K562 (cell line): ENCODE measurements around the gene AHI1. TPM values are rescaled to one million over a fixed set of nuclear protein-coding genes. Genes with fewer than 3 reads are reported as not detected.

ENCODE experiments used
- ATAC-seq: fragments of 200-7000 bp; cut with Tn5 transposase; 3 replicates; pipeline ENCODE4 v1.9.1; 2020; ENCODE audit warnings: moderate library complexity
- BruUV-seq: library from RNA; stranded (reverse); fragments of 400-500 nt; replicated peaks from 2 replicates; lab custom pipeline; 2021; lab: Mats Ljungman, UMichigan
- CTCF ChIA-PET: fragments of 300-600 bp; formaldehyde crosslinking; extraction: SDS; loops from one replicate; lab custom pipeline; 2021; ENCODE audit warnings: low intra/inter-chr PET ratio; lab: Yijun Ruan, JAX
- POLR2A ChIA-PET: fragments of 300-600, 350-650 bp; sonication (Branson Sonifier 250); formaldehyde crosslinking; extraction: SDS; loops from one replicate; lab custom pipeline; 2021; ENCODE audit warnings: antibody characterized with exemption, inconsistent platforms; lab: Yijun Ruan, JAX
- DNase-seq, 4 experiments: peaks; one replicate each; pipeline versions ENCODE4 v3.0.0 to v3.0.0-alpha.2; 2011 to 2018; ENCODE audit warnings: low spot score in 3 of 4, mixed read lengths in 3 of 4; ENCODE audit errors: extremely low read depth in 1 of 4
- FAIRE-seq: peaks from 2 replicates; lab custom pipeline; 2011; peaks lifted over from hg19 to GRCh38; lab: Jason Lieb, UNC
- H2AFZ ChIP-seq: 2 replicates; pipeline ENCODE4 v1.6.0; 2011; ENCODE audit warnings: low read depth, low read length, control low read depth, inconsistent platforms
- H3K27ac ChIP-seq: fragments of 200-600 bp; 3 replicates; pipeline ENCODE4 v1.8.0; 2011; ENCODE audit warnings: low read depth, mild to moderate bottlenecking, control low read depth, inconsistent platforms, low read length, moderate library complexity, mixed read lengths; ENCODE audit errors: extremely low read depth
- H3K27me3 ChIP-seq, 2 experiments: fragments of 300-600 bp in 1 of 2; 2 replicates in 1 of 2; 3 replicates in 1 of 2; pipeline versions ENCODE4 v1.6.0 to v1.8.0; 2011; ENCODE audit warnings: inconsistent platforms in 2 of 2, low read length in 2 of 2, mild to moderate bottlenecking in 1 of 2, mixed read lengths in 1 of 2, moderate library complexity in 1 of 2; ENCODE audit not compliant: control insufficient read depth in 2 of 2, insufficient read depth in 2 of 2
- H3K36me3 ChIP-seq: fragments of 300-600 bp; 3 replicates; pipeline ENCODE4 v1.8.0; 2011; ENCODE audit warnings: mild to moderate bottlenecking, low read length, inconsistent platforms; ENCODE audit not compliant: control insufficient read depth, insufficient read depth
- H3K4me1 ChIP-seq, 2 experiments: fragments of 200-600 bp in 1 of 2; replicated peaks in 1 of 2; 2 replicates in 1 of 2; 3 replicates in 1 of 2; pipeline versions ENCODE4 v1.5.1 to v1.8.0; 2011; ENCODE audit warnings: inconsistent platforms in 2 of 2, low read length in 2 of 2, mild to moderate bottlenecking in 1 of 2, mixed read lengths in 1 of 2, moderate library complexity in 1 of 2; ENCODE audit not compliant: control insufficient read depth in 2 of 2, insufficient read depth in 2 of 2
- H3K4me2 ChIP-seq: 2 replicates; pipeline ENCODE4 v1.6.1; 2011; ENCODE audit warnings: low read length, control low read depth, inconsistent platforms, mixed read lengths; ENCODE audit not compliant: insufficient read depth
- H3K4me3 ChIP-seq: fragments of 200-600 bp; sonication (generic), shearing (Covaris generic); 2 replicates; pipeline ENCODE4 v1.5.1; 2016; ENCODE audit warnings: control low read depth, inconsistent platforms
- H3K79me2 ChIP-seq: fragments of 200-600 bp; 3 replicates; pipeline ENCODE4 v1.8.0; 2011; ENCODE audit warnings: low read length, inconsistent platforms; ENCODE audit not compliant: control insufficient read depth, insufficient read depth
- H3K9ac ChIP-seq, 2 experiments: 2 replicates each; pipeline versions ENCODE4 v1.6.0 to v1.6.1; 2011; ENCODE audit warnings: low read depth in 2 of 2, low read length in 2 of 2, control low read depth in 1 of 2, inconsistent platforms in 1 of 2, mild to moderate bottlenecking in 1 of 2, mixed read lengths in 1 of 2; ENCODE audit not compliant: insufficient read depth in 1 of 2
- H3K9me1 ChIP-seq: one replicate; pipeline ENCODE4 v1.6.0; 2011; ENCODE audit warnings: inconsistent platforms, mild to moderate bottlenecking, low read length, moderate library complexity; ENCODE audit not compliant: control insufficient read depth, insufficient read depth
- H3K9me3 ChIP-seq: replicated peaks from 2 replicates; pipeline ENCODE4 v1.5.1; 2011; ENCODE audit warnings: low read depth, low read length, inconsistent platforms; ENCODE audit not compliant: control insufficient read depth, insufficient read depth
- H4K20me1 ChIP-seq: replicated peaks from 2 replicates; pipeline ENCODE4 v1.6.1; 2011; ENCODE audit warnings: low read length, inconsistent platforms, mixed read lengths; ENCODE audit not compliant: control insufficient read depth, insufficient read depth
- LCOR ChIP-seq: sonication (generic); formaldehyde crosslinking; IDR thresholded peaks from 2 replicates; pipeline ENCODE4 v1.8.0; 2022; ENCODE audit warnings: mild to moderate bottlenecking, missing genetic modification reagents
- PHF21A ChIP-seq: fragments of 450-650 bp; IDR thresholded peaks from 2 replicates; pipeline ENCODE4 v1.6.1; 2017; ENCODE audit warnings: low read depth, borderline replicate concordance
- RFX5 ChIP-seq: IDR thresholded peaks from 2 replicates; pipeline ENCODE4 v1.6.1; 2011; ENCODE audit warnings: low read depth, mild to moderate bottlenecking, improper control_type of control experiment, low read length
- TAL1 ChIP-seq: fragments of 450-650 bp; IDR thresholded peaks from 2 replicates; pipeline ENCODE4 v1.6.1; 2016; ENCODE audit warnings: mild to moderate bottlenecking
- TEAD1 ChIP-seq, 2 experiments: fragments of 450-650 bp in 1 of 2; sonication (generic) in 1 of 2; formaldehyde crosslinking; IDR thresholded peaks; 2 replicates each; pipeline versions ENCODE4 v1.4.0 to v1.8.0; 2020 to 2022; ENCODE audit warnings: mild to moderate bottlenecking in 2 of 2, missing genetic modification reagents in 1 of 2
- THAP12 ChIP-seq: fragments of 250-450 bp; sonication (Bioruptor Pico); IDR thresholded peaks from 2 replicates; pipeline ENCODE4 v1.9.0; 2021; ENCODE audit warnings: mild to moderate bottlenecking, inconsistent platforms
- ZBTB7A ChIP-seq: IDR thresholded peaks from 2 replicates; pipeline ENCODE4 v1.6.1; 2011; ENCODE audit warnings: low read depth, mild to moderate bottlenecking, low read length, moderate library complexity, borderline replicate concordance; ENCODE audit not compliant: control insufficient read depth
- ZNF436 ChIP-seq: fragments of 250-450, 450-650 bp; sonication (Bioruptor Pico); formaldehyde crosslinking; IDR thresholded peaks from 2 replicates; pipeline ENCODE4 v1.7.0; 2020; ENCODE audit warnings: mild to moderate bottlenecking
- in situ Hi-C: fragments of 300-500 bp; cut with MboI; formaldehyde crosslinking; loops from 4 replicates; pipeline ENCODE4 v1.15.0; 2018; ENCODE audit warnings: inconsistent platforms, mixed read lengths
- intact Hi-C: fragments of 100-400 bp; cut with micrococcal nuclease; formaldehyde crosslinking; loops from 2 replicates; pipeline ENCODE4 v1.14.2; 2022
- polyA plus RNA-seq, 8 experiments: library from polyadenylated mRNA; depleted of rRNA in 4 of 8; stranded (reverse) in 5 of 8; unstranded in 3 of 8; fragments of >200 nt; fragmentation: Nextera tagmentation in 2 of 8; fragmentation: Illumina TruSeq in 1 of 8; extraction: Ambion mirVana in 2 of 8; extraction: Trizol in 1 of 8; gene quantifications; 2 replicates each; pipeline versions ENCODE4 v1.2.1 to v1.2.3, GENCODE V29; 2011 to 2014; ENCODE audit warnings: inconsistent platforms in 1 of 8, missing spikeins in 1 of 8
- total RNA-seq, 7 experiments: library from RNA; depleted of rRNA in 6 of 7; stranded (reverse); fragments of >200 nt in 6 of 7; fragmentation: Illumina TruSeq in 2 of 7; extraction: Trizol in 2 of 7; gene quantifications; 2 replicates each; pipeline versions ENCODE4 v1.2.1 to v1.2.3, GENCODE V29; 2011 to 2021; ENCODE audit warnings: low replicate concordance in 1 of 7

AHI1 gene
- total and polyA plus RNA-seq, 9 of the 15 experiments (the other 6 are each of a cell fraction or from before 2014, with no cell fraction given) = 24.7 to 54.9 (median 32.2) TPM

- FAIRE-seq = no peak
- no TSS peak for BruUV-seq
- intact Hi-C loops = no loop called here
Measured at GRCh38 chr6:135344526-135344925, 153.0 kb downstream of the AHI1 start.

More at GRCh38 chr6:135344526-135344925, 153.0 kb downstream of the AHI1 start:
- no peak for TF ChIP-seq ZBTB7A
- TF ChIP-seq PHF21A = no peak
- no peak for TF ChIP-seq LCOR
- TF ChIP-seq TEAD1 (CRISPR knock-in tag; IDR thresholded peaks at IDR 0.05) = no peak
- TF ChIP-seq TAL1 = no peak
- no peak for TF ChIP-seq ZNF436
- no peak for TF ChIP-seq THAP12
- TF ChIP-seq RFX5 = no peak
- no peaks in the 10 kb centered on the region for H3K27me3 ChIP-seq
- H3K4me1 ChIP-seq = peaks cover 0 to 13% of the 10 kb centered on the region in 2 experiments; a peak in 4 of 5 replicates
- H3K9ac ChIP-seq = no peak overlapping the region
- ChIA-PET POLR2A (no interaction called here), CTCF (no interaction called here)
- H3K79me2 ChIP-seq = no peaks in the 10 kb centered on the region
- no peak for DNase-seq
- peaks cover 5% of the 10 kb centered on the region; the same call in 2 of the 3 replicates for H3K36me3 ChIP-seq
- no peaks in the 10 kb centered on the region for H3K9me3 ChIP-seq
- in situ Hi-C loops = no loop called here
- no peaks in the 10 kb centered on the region for H3K9me1 ChIP-seq
- H3K27ac ChIP-seq = no peak overlapping the region
- H3K4me3 ChIP-seq = no peak overlapping the region
- no peak for ATAC-seq
- H2AFZ ChIP-seq = no peak overlapping the region
- H4K20me1 ChIP-seq = no peaks in the 10 kb centered on the region
- no peak overlapping the region for H3K4me2 ChIP-seq
